Nephron (organoid): ENCODE results near the gene AQP5.

Source experiments
- H3K27ac Mint-ChIP-seq, 3 experiments: 2 replicates each; pipeline ENCODE4 v1.8.0; 2020; ENCODE audit warnings: mixed read lengths in 3 of 3, mild to moderate bottlenecking in 2 of 3, moderate library complexity in 1 of 3
- H3K27me3 Mint-ChIP-seq: 2 replicates; pipeline ENCODE4 v1.8.0; 2021; ENCODE audit warnings: low read depth, mild to moderate bottlenecking, moderate library complexity, mixed read lengths
- H3K36me3 Mint-ChIP-seq: 2 replicates; pipeline ENCODE4 v1.8.0; 2020; ENCODE audit warnings: low read depth, mixed read lengths
- H3K4me1 Mint-ChIP-seq: 2 replicates; pipeline ENCODE4 v1.8.0; 2020; ENCODE audit warnings: mixed read lengths
- H3K4me3 Mint-ChIP-seq, 3 experiments: 2 replicates each; pipeline ENCODE4 v1.8.0; 2020; ENCODE audit warnings: mild to moderate bottlenecking in 3 of 3, mixed read lengths in 3 of 3, moderate library complexity in 2 of 3
- H3K9me3 Mint-ChIP-seq: 2 replicates; pipeline ENCODE4 v1.8.0; 2020; ENCODE audit warnings: mixed read lengths
- TF ChIP-seq, protein P1 (sequence below), 3 experiments: fragments of 200-600 bp; sonication (generic); IDR thresholded peaks; one replicate each; pipeline ENCODE4 v1.5.0; 2021; ENCODE audit warnings: antibody characterized with exemption in 3 of 3; ENCODE audit not compliant: unreplicated experiment in 3 of 3

Gene AQP5

DNA sequence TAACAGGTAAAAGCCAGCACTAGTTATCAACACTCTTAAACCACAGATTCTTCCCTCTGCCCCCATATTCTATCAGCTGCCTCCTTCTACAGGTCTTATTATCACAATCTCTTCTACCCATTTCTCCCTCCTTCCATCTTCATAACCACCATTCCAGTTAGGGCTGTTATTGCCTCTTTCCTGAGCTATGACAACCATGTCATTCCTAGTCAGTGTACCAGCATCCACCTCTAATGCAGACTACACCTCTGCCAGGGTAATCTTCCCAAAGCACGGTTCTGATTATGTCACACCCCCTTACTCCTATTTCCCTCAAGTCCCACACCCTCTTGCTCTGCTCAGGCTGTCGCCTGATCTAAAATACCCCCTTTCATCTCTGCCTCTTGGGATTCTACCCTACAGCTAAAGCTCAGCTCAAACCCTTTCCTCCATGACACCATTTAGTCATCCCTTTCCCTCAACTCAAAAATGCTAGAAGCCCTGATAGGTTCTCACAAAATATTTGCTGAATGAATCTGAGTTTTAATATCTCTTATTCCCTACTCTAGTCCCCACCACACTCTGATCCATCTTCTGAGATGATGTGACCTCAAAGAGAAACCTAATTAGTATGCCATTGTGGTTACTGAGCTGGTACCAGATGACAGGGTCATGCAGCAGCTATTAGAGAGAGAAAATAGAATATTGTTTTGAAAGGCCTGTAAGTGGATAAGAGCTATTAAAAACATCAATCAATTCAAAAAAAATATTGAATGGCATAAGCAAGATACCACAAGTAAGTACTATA is 51.9 kb downstream of the AQP5 start:
- TF ChIP-seq, protein P1, sequence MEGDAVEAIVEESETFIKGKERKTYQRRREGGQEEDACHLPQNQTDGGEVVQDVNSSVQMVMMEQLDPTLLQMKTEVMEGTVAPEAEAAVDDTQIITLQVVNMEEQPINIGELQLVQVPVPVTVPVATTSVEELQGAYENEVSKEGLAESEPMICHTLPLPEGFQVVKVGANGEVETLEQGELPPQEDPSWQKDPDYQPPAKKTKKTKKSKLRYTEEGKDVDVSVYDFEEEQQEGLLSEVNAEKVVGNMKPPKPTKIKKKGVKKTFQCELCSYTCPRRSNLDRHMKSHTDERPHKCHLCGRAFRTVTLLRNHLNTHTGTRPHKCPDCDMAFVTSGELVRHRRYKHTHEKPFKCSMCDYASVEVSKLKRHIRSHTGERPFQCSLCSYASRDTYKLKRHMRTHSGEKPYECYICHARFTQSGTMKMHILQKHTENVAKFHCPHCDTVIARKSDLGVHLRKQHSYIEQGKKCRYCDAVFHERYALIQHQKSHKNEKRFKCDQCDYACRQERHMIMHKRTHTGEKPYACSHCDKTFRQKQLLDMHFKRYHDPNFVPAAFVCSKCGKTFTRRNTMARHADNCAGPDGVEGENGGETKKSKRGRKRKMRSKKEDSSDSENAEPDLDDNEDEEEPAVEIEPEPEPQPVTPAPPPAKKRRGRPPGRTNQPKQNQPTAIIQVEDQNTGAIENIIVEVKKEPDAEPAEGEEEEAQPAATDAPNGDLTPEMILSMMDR (IDR thresholded peaks at IDR 0.05; ENCODE audit: unreplicated experiment in 3 of 3): no peak
- H3K4me1 Mint-ChIP-seq: peaks cover 23% of the 10 kb centered on the region
- no peaks in the 10 kb centered on the region for H3K27me3 Mint-ChIP-seq
- H3K9me3 Mint-ChIP-seq: no peaks in the 10 kb centered on the region
- peak overlapping the region in 1 of 3 experiments; percentile 27 for H3K27ac Mint-ChIP-seq
- H3K36me3 Mint-ChIP-seq: peaks cover 24% of the 10 kb centered on the region
- H3K4me3 Mint-ChIP-seq: no peak overlapping the region

DNA sequence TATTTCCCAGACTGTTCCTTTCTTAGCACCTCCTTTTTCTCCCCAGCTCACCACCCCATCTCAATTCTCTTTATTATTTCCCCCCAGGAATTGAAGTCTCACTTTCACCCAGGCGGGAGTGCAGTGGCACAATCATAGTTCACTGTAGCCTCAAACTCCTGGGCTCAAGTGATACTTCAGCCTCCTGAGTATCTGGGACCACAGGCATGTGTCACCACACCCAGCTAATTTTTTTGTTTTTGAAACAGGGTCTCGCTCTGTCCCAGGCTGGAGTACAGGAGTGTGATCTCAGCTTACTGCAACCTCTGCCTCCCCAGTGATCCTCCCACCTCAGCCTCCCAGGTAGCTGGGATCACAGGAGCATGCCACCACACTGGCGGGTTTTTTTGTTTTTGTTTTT is 52.7 kb downstream of the AQP5 start:
- H3K27ac Mint-ChIP-seq: peak overlapping the region in 1 of 3 experiments; percentile 27
- H3K4me1 Mint-ChIP-seq: peaks cover 29% of the 10 kb centered on the region
- no peak overlapping the region for H3K4me3 Mint-ChIP-seq
- no peaks in the 10 kb centered on the region for H3K9me3 Mint-ChIP-seq
- H3K36me3 Mint-ChIP-seq: peaks cover 24% of the 10 kb centered on the region
- H3K27me3 Mint-ChIP-seq: no peaks in the 10 kb centered on the region
- TF ChIP-seq, protein P1 (IDR thresholded peaks at IDR 0.05; ENCODE audit: unreplicated experiment in 3 of 3): no peak
